Measurements from ENCODE around the gene UACA.
A peak's percentile ranks its signal among the peaks of the same experiment; 100 is the strongest.
"Not testable (repeated sequence)": the region's sequence is repeated elsewhere in the genome, so short reads cannot be mapped to it uniquely, and the experiment has no call there.

The UACA gene

GRCh38 chr15:70663069-70663468, 100.3 kb downstream of the UACA start:
- DNase-seq (ENCODE audit: low spot score): not testable (repeated sequence)

- DNase-seq (ENCODE audit: low spot score): no peak
Observed at GRCh38 chr15:70659662-70660061, 103.7 kb downstream of the UACA start.

- DNase-seq (ENCODE audit: low spot score): no peak
Observed at GRCh38 chr15:70658641-70659040, 104.7 kb downstream of the UACA start.

DNA sequence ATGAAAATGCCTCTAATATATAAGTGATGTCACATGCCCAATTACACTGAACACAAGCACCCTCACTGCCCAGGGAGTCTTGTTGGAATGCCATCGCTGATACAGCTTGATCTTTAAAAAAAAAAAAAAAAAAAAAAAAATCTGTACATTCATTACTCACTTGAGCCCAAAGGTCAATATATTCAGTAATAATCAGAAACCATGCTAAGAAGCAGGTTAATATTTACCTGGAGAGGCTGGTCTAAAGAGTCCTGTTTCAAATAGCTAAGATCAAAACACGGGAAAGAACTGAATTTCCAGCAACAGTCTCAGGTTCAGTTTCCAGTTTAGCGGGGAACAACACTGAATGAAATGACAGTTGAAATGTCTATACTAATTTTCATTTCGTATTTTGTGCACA, 109.9 kb downstream of the UACA start:
- peak; percentile 19 for DNase-seq (ENCODE audit: low spot score)

GRCh38 chr15:70652341-70652740, 111.0 kb downstream of the UACA start:
- DNase-seq (ENCODE audit: low spot score): no peak

- DNase-seq (ENCODE audit: low spot score): no peak
Observed at GRCh38 chr15:70651303-70651845, 112.0 kb downstream of the UACA start.

DNA sequence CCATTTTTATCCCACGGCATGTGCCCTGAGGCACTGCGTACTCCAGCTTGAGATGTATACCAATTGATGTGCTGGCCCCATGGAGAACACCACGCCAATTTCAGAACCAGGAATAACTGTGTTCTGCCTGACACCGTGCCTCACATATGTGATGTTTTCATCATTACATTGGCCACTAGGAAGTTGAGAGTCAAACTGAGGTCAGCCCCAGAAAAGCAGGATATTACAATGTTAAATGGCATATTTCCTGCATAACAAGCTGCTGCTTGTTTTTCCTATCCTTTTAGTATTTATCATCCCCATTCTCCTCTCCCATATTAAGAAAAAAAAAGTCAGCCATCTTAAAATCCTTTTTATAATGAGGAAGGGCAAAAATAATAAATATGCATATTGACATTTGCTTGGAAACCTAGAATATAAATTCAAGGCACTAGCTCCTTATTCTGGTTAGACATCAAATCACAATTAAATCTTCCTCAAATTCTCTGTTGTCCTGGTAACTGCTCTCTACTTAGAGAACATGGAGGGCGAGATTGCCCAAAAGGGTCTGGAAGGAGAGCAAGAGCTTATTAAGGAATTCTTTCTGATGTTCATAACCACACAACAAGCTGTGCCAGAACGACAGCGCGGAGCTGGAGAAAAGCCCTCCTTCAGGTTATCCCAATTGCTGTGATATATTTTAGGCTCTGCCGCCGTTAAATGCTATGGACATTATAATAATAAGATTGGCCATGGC, 112.6 kb downstream of the UACA start:
- DNase-seq (ENCODE audit: low spot score): no peak

- DNase-seq (ENCODE audit: low spot score): no peak
Observed at GRCh38 chr15:70647396-70647795, 116.0 kb downstream of the UACA start.

- DNase-seq (ENCODE audit: low spot score): no peak
Observed at GRCh38 chr15:70646169-70646568, 117.2 kb downstream of the UACA start.

DNA sequence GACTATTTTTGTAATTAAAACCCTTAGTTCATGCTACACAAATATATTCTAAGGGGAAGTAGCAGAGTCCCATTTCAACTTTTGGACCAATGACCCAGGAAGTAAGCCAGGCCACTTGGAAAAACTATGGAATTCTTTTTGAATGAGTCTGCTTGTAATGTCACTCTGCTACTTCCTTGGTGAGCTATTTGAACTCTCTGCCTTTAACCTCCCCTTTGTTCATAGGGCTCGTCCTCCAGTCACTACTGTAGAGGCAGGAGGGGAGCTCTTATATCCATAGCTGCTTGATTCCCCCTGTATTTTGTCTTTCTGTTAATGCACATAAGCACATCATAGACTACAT, 119.6 kb downstream of the UACA start:
- DNase-seq (ENCODE audit: low spot score): peak; percentile 80

- no peak for DNase-seq (ENCODE audit: low spot score)
Observed at GRCh38 chr15:70643106-70643782, 120.1 kb downstream of the UACA start.

DNA sequence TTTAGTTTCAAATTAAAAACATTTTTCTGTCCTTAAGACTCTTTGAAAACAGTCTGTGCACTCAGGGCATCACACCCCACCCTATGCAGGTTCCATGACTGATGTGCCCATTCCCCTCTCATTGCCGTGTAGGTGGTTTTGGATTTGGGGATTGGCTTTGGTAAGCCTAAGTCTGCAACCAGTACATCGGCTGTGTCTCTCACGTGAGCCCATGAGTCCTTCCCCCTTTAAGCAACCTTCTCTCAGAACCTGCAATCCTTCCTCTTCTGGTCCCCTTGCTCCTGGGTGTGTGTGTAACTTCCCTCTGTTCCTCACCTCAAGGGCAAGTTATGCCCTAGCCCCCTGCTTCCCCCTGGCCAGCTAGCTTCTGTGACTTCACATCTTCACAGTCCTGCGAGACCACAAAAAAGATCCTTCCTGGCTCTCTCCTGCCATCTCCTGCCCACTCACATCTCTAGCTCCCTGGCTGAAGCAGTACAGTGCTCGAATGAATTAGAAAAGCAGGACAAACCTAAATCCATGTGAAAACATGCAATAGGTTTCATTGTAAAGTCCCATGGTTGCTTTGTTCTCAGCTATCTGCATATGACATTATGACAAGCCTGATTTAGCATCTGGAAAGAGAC, 126.7 kb downstream of the UACA start:
- peak; percentile 15 for DNase-seq (ENCODE audit: low spot score)

DNA sequence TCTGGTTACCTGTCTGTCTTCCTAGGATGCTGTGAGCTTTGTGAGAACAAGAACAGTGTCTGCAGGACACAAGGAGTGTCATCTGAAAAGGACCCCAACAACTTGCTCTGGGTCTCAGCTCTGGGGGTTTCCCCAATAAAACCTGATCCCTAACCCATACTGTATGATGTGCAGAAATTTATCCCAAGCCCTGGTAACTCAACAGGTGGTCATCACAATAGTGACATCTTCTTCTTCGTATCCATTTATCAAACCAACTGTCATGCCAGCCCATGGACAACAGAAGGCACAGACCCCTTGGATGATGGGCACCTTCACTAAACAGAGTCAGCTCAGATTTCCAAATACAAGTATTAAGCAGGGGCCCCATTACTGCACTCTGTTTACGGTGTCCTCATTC, 127.5 kb downstream of the UACA start:
- no peak for DNase-seq (ENCODE audit: low spot score)

DNA sequence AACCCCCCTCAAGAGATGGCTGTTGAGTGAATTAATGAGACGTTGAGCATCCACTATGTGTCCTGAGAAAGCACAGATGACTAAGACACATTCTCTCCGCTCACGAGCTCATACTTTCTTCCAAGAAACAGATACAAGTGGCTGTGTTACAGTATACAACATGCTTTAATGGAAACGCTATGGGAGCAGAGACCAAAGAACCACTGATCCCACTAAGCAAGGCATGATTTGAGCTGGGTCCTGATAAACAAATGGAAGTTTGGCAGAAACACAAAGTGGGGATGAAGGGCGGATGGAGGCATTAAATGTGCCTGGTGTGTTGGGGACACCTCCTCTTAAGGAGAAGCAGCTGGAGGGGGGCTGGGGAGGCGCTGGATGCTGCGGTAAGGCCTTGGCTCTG, 129.4 kb downstream of the UACA start:
- DNase-seq (ENCODE audit: low spot score): no peak

GRCh38 chr15:70633103-70633831, 130.1 kb downstream of the UACA start:
- DNase-seq (ENCODE audit: low spot score): no peak

DNA sequence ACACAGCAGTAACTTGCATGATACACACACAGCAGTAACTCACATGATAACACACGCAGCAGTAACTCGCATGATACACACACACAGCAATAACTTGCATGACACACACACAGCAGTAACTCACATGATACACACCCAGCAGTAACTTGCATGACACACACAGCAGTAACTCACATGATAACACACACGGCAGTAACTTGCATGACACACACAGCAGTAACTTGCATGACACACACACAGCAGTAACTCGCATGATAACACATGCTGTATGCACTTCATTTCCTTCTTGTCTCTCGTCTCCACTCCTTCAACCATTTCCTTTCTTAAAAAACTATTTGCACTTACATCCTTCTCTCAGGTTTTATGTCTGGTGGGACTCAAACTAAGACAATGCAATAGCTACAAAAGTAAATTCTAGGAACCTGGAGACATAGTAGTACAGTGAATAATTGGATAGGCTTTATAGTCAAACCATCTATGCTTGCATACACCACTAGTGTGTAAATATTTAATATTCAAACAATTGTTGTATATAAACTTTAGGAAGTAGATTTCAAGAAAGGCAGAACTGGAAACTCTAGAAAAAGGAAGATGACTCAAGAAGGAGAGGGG, 130.8 kb downstream of the UACA start:
- peak; percentile 37 for DNase-seq (ENCODE audit: low spot score)

DNA sequence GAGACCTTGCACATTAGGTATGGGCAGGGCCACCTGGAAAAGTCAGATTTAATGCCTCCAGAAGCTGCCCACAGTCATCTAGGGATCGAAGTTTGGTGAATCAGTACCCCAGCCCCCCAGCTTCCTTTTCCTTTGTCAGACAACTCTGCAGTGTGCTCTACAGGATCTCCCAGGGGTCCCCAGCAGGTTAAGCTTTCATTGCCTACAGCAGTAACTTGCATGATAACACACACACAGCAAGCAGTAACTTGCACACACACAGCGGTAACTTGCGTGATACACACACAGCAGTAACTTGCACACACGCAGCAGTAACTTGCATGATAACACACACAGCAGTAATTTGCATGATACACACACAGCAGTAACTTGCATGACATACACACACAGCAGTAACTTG, 131.3 kb downstream of the UACA start:
- DNase-seq (ENCODE audit: low spot score): no peak

DNA sequence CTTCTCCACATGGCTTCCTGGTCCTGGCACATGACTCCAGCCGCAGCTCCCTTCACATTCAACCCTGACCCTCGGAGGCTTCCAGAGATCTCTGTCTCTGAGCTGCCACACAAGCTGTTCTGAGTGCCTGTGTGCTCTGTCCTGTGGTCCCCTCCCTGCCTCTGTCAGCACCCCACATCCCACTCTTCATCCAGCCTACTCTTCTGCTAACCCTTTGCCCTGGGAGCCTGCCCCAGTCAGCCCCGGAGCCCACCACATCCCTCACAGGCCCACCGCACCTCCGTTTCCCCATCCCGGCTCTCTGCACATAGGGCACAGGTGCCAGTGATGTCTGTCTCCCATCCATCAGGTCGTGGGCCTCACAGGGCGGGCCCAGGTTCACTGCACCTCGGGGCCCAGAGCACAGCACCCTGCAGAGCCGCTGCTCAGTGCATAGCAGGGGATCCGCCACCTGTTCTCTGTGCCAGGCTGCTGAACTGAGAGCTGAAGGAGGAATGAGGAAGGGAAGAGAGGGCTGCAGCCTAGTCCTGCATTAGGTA, 133.6 kb downstream of the UACA start:
- no peak for DNase-seq (ENCODE audit: low spot score)

DNA sequence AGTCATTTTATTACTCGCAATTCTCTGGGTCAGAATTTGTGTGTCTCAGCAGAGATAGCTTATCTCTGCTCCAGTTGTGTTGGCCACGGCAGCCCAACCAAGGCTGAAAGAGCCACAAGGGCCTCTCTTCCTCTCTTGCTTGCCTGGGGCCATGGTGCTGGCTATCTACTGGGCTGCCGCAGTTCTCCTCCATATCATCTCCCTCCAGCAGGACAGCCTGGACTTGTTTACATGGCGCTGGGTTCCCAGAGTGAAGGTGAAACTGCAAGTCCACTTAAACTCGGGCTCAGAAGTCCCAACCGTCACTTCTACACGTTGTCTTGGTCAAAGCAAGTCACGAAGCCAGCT, 134.8 kb downstream of the UACA start:
- DNase-seq (ENCODE audit: low spot score): no peak

DNA sequence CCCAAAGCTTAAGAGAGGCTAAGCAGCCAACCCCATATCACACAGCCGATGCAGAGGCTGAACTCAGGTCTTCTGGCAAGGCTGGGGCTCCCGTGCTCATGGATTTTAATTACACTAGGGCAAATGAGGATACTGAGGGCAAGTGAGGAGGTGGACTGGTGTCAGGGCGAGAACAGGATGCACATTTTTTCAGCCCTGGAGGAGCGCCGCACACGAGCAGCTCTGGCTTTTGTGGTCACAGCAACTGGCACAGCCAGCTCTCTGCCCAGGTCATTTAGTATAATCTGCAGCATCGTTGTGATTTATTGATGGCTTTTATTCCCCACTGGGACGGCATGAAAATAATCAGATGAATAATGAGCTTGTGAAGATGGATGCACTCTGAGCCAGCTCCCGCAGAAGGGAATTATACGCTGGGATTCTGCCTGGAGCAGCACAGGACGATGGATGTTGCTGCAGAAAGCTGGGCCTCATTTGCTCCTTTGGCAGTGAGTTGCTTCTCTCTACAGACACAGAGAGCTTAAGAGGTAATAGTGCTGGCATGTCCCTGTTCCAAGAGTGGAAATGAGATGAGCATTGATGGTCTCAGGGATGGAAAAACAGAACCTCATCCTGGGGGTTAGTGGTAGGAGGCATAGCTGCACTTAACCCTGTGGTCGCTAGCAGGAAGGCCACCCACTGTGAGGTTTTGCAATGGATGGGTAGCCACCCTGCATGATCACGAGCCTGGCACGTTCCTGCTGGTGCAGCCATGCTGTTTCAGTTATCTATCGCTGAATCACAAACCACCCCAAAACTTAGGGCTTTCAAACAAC, 135.4 kb downstream of the UACA start:
- DNase-seq (ENCODE audit: low spot score): no peak

DNA sequence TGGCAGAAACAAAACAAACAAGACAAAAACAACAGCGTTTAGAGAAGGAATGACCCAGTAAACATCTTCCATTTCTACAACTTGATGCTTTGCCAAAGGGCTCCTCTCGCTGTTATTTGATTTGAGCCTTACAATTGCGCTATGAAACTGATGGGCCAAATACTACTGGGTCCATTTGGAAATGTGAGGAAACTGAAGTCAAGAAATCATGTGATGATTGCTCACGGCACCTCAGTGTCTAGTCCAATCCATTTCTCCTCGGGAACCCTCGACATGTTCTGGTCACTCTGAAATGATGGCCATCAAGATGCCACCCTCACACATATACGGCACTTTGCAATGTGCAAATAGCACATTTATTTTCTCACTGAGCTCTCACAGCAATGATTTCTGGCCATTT, 136.0 kb downstream of the UACA start:
- no peak for DNase-seq (ENCODE audit: low spot score)

Data from kidney tubule cell (primary cell).